HFFc6 (cell line): ENCODE measurements around the gene RUBCNL. TPM values are rescaled to one million over a fixed set of nuclear protein-coding genes. Genes with fewer than 3 reads are reported as not detected.

Experiments used
- DNase-seq: peaks from one replicate; pipeline ENCODE4 v3.0.0-alpha.2; 2018
- H3K27ac Mint-ChIP-seq: 2 replicates; pipeline ENCODE4 v1.8.0; 2020; ENCODE audit warnings: mild to moderate bottlenecking, mixed read lengths
- H3K27me3 Mint-ChIP-seq: 2 replicates; pipeline ENCODE4 v1.8.0; 2021; ENCODE audit warnings: mild to moderate bottlenecking, moderate library complexity, mixed read lengths; ENCODE audit not compliant: insufficient read depth
- H3K36me3 Mint-ChIP-seq: 2 replicates; pipeline ENCODE4 v1.8.0; 2021; ENCODE audit warnings: low read depth, mixed read lengths
- H3K4me1 Mint-ChIP-seq: 2 replicates; pipeline ENCODE4 v1.8.0; 2020; ENCODE audit warnings: low read depth, mixed read lengths
- H3K4me3 Mint-ChIP-seq: 2 replicates; pipeline ENCODE4 v1.8.0; 2020; ENCODE audit warnings: mild to moderate bottlenecking, moderate library complexity, mixed read lengths
- H3K9me3 Mint-ChIP-seq: 2 replicates; pipeline ENCODE4 v1.8.0; 2020; ENCODE audit warnings: mild to moderate bottlenecking, mixed read lengths
- total RNA-seq, 6 experiments: library from RNA; stranded (reverse); fragmentation: NEBNext Ultra II Directional; extraction: Animal tissue kit (Norgen Biotek cat#: 25700); gene quantifications; 2 replicates in 1 of 6; 3 replicates in 5 of 6; pipeline ENCODE4 v1.2.3, GENCODE V29; 2021
- TF ChIP-seq, protein P1 (sequence below): fragments of 200-600 bp; sonication (generic); IDR thresholded peaks from 2 replicates; pipeline ENCODE4 v1.5.0; 2021; ENCODE audit warnings: antibody characterized with exemption, mild to moderate bottlenecking

The RUBCNL gene
- total RNA-seq, 6 experiments from 2014 or later = not detected

DNA sequence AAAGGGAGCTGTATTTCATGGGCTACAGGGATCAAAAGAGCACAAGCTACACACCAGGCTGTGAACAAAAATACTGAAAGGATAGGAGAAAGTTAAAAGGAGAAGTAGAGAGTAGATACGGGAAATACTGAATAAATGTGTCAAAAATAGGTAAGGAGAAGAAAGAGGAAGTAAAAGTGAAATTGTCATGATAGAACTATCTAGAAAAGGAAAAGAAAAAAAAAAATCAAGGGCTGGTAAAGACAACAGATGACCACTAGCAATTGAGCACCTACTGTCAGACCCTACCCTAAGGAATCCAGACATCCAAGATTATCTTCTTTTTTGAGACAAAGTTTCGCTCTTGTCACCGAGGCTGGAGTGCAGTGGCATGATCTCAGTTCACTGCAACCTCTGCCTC lies 4.8 kb downstream of the RUBCNL start:
- Mint-ChIP-seq H3K36me3 (no peaks in the 10 kb centered on the region), H3K27me3 (peaks cover 20% of the 10 kb centered on the region), H3K4me1 (peaks cover under 1% of the 10 kb centered on the region; the same call in 1 of the 2 replicates)

GRCh38 chr13:46380242-46380641 lies 6.8 kb downstream of the RUBCNL start:
- H3K4me1 Mint-ChIP-seq = no peaks in the 10 kb centered on the region
- DNase-seq = no peak
- H3K27me3 Mint-ChIP-seq = peaks cover 12% of the 10 kb centered on the region
- no peak overlapping the region for H3K27ac Mint-ChIP-seq
- H3K36me3 Mint-ChIP-seq = no peaks in the 10 kb centered on the region
- no peak overlapping the region for H3K4me3 Mint-ChIP-seq
- no peaks in the 10 kb centered on the region for H3K9me3 Mint-ChIP-seq
- TF ChIP-seq, protein P1, sequence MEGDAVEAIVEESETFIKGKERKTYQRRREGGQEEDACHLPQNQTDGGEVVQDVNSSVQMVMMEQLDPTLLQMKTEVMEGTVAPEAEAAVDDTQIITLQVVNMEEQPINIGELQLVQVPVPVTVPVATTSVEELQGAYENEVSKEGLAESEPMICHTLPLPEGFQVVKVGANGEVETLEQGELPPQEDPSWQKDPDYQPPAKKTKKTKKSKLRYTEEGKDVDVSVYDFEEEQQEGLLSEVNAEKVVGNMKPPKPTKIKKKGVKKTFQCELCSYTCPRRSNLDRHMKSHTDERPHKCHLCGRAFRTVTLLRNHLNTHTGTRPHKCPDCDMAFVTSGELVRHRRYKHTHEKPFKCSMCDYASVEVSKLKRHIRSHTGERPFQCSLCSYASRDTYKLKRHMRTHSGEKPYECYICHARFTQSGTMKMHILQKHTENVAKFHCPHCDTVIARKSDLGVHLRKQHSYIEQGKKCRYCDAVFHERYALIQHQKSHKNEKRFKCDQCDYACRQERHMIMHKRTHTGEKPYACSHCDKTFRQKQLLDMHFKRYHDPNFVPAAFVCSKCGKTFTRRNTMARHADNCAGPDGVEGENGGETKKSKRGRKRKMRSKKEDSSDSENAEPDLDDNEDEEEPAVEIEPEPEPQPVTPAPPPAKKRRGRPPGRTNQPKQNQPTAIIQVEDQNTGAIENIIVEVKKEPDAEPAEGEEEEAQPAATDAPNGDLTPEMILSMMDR = no peak

More for the DNA sequence above, 4.8 kb downstream of the RUBCNL start:
- H3K27ac Mint-ChIP-seq = no peak overlapping the region
- TF ChIP-seq, protein P1 = no peak
- no peaks in the 10 kb centered on the region for H3K9me3 Mint-ChIP-seq
- no peak for DNase-seq
- no peak overlapping the region for H3K4me3 Mint-ChIP-seq

- Mint-ChIP-seq H3K9me3 (no peaks in the 10 kb centered on the region), H3K27me3 (peaks cover 12% of the 10 kb centered on the region), H3K4me1 (no peaks in the 10 kb centered on the region), H3K27ac (no peak overlapping the region), H3K36me3 (no peaks in the 10 kb centered on the region), H3K4me3 (no peak overlapping the region)
- TF ChIP-seq, protein P1 = no peak
- DNase-seq = no peak
Observed at GRCh38 chr13:46379611-46380010, 7.4 kb downstream of the RUBCNL start.

GRCh38 chr13:46378411-46378810 lies 8.6 kb downstream of the RUBCNL start:
- H3K9me3 Mint-ChIP-seq = no peaks in the 10 kb centered on the region
- H3K27ac Mint-ChIP-seq = no peak overlapping the region
- H3K4me3 Mint-ChIP-seq = no peak overlapping the region
- no peaks in the 10 kb centered on the region for H3K4me1 Mint-ChIP-seq
- DNase-seq = no peak
- no peaks in the 10 kb centered on the region for H3K36me3 Mint-ChIP-seq
- TF ChIP-seq, protein P1 = no peak
- peaks cover 14% of the 10 kb centered on the region for H3K27me3 Mint-ChIP-seq

DNA sequence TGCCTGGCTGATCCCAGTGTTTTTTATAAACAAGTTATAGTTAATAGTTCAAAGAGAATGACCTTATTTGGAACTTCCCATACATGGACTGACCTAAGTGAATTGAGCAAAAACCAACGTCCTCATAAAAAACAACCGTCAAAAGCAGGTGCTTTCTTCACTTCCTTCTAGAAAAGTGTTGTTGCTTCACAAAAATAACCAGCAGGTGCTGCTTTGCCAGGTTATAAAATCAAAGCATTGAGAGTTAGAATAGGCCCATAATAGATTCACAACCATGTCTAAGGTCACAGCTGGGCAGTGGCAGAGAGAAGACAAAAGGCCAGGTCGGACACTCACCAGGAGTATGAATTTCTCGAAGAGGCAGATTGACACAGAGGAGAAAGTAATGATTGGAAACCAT lies 9.5 kb downstream of the RUBCNL start:
- H3K27ac Mint-ChIP-seq = no peak overlapping the region
- H3K36me3 Mint-ChIP-seq = no peaks in the 10 kb centered on the region
- no peak overlapping the region for H3K4me3 Mint-ChIP-seq
- H3K27me3 Mint-ChIP-seq = peaks cover 11% of the 10 kb centered on the region
- TF ChIP-seq, protein P1 = no peak
- no peak for DNase-seq
- no peaks in the 10 kb centered on the region for H3K4me1 Mint-ChIP-seq
- H3K9me3 Mint-ChIP-seq = no peaks in the 10 kb centered on the region

DNA sequence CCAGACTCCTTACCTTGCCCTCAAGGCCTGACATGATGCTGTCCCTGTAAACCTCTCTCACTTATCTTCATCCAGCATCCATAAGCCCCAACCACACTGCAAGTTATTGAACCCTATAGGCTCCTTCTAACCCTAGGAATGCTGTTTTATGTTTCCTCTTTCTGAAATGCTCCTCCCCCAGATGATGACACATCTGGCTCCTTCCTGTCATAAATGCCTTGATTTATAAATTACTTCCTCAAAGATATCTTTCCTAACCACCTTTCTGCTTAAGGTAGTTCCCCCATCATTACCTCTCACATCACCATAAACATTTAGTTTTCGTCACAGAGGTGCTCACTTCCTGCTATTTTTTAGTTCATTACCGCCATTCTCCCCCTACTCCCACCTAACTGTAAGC lies 12.3 kb downstream of the RUBCNL start:
- Mint-ChIP-seq H3K36me3 (no peaks in the 10 kb centered on the region), H3K4me1 (peaks cover 2% of the 10 kb centered on the region; the same call in 1 of the 2 replicates), H3K27ac (no peak overlapping the region), H3K27me3 (peaks cover 14% of the 10 kb centered on the region), H3K9me3 (no peaks in the 10 kb centered on the region), H3K4me3 (no peak overlapping the region)
- DNase-seq = no peak
- TF ChIP-seq, protein P1 = no peak
